Brain microvascular endothelial cell (primary cell): ENCODE measurements around the gene BCL7B.
"Not testable (repeated sequence)": the region's sequence is repeated elsewhere in the genome, so short reads cannot be mapped to it uniquely, and the experiment has no call there.

Source experiments
- DNase-seq: peaks from one replicate; pipeline ENCODE4 v3.0.0-alpha.2; 2020
- H3K27ac ChIP-seq: fragments of 250-450 bp; sonication (Bioruptor Pico); 2 replicates; pipeline ENCODE4 v1.5.1; 2020; ENCODE audit warnings: mild to moderate bottlenecking, moderate library complexity
- H3K27me3 ChIP-seq: fragments of 250-450 bp; sonication (Bioruptor Pico); replicated peaks from 2 replicates; pipeline ENCODE4 v1.5.1; 2020; ENCODE audit warnings: mild to moderate bottlenecking
- H3K36me3 ChIP-seq: fragments of 250-450 bp; sonication (Bioruptor Pico); replicated peaks from 2 replicates; pipeline ENCODE4 v1.5.1; 2020; ENCODE audit warnings: mild to moderate bottlenecking
- H3K4me3 ChIP-seq: 2 replicates; pipeline ENCODE4 v1.5.1; 2011; ENCODE audit warnings: low read depth, mild to moderate bottlenecking, control low read depth, low read length, moderate library complexity
- CTCF ChIP-seq: IDR thresholded peaks from 2 replicates; pipeline ENCODE4 v1.5.1; 2011; ENCODE audit warnings: low read depth, mild to moderate bottlenecking, moderate library complexity, low read length, control low read depth, inconsistent platforms; ENCODE audit errors: missing control alignments
- in situ Hi-C: cut with HindIII; loops from 2 replicates; pipeline ENCODE4 v1.10.0; 2017; ENCODE audit warnings: low sequenced_read_pairs, low pct_ligation_motif_present

BCL7B gene

GRCh38 chr7:73567846-73568685 lies 10.6 kb upstream of the BCL7B start:
- DNase-seq: no peak
- no peak for TF ChIP-seq CTCF
- H3K27ac ChIP-seq: no peak overlapping the region
- no peak overlapping the region for H3K4me3 ChIP-seq
- no peaks in the 10 kb centered on the region for H3K27me3 ChIP-seq
- H3K36me3 ChIP-seq: peaks cover 42% of the 10 kb centered on the region
- in situ Hi-C loops: no loop called here

- in situ Hi-C loops: no loop called here
Observed at GRCh38 chr7:73567140-73567539, 9.7 kb upstream of the BCL7B start.

GRCh38 chr7:73566431-73566830 lies 8.9 kb upstream of the BCL7B start:
- in situ Hi-C loops, H3K27me3 ChIP-seq, H3K27ac ChIP-seq, DNase-seq, H3K4me3 ChIP-seq: not testable (repeated sequence)
- peaks cover 26% of the 10 kb centered on the region for H3K36me3 ChIP-seq

More at GRCh38 chr7:73567140-73567539, 9.7 kb upstream of the BCL7B start:
- H3K27ac ChIP-seq: no peak overlapping the region
- no peaks in the 10 kb centered on the region for H3K27me3 ChIP-seq
- TF ChIP-seq CTCF: no peak
- no peak overlapping the region for H3K4me3 ChIP-seq
- H3K36me3 ChIP-seq: peaks cover 33% of the 10 kb centered on the region
- no peak for DNase-seq

- no peak overlapping the region for H3K4me3 ChIP-seq
- no peak for DNase-seq
- in situ Hi-C loops: no loop called here
- no peak overlapping the region for H3K27ac ChIP-seq
- peaks cover 19% of the 10 kb centered on the region for H3K36me3 ChIP-seq
- no peaks in the 10 kb centered on the region for H3K27me3 ChIP-seq
- TF ChIP-seq CTCF: no peak
Observed at GRCh38 chr7:73565675-73566340, 8.3 kb upstream of the BCL7B start.

GRCh38 chr7:73560109-73560835 lies 2.8 kb upstream of the BCL7B start:
- no peak for TF ChIP-seq CTCF
- Histone ChIP-seq H3K4me3 (no peak overlapping the region), H3K27me3 (no peaks in the 10 kb centered on the region), H3K27ac (no peak overlapping the region), H3K36me3 (no peaks in the 10 kb centered on the region)
- DNase-seq: peak; percentile 87
- in situ Hi-C loops: no loop called here

GRCh38 chr7:73557108-73557396 lies 438 bp downstream of the BCL7B start:
- no peak for TF ChIP-seq CTCF
- peak overlapping the region; percentile 97 for H3K27ac ChIP-seq
- peaks cover 2% of the 10 kb centered on the region for H3K36me3 ChIP-seq
- peak; percentile 80 for DNase-seq
- H3K4me3 ChIP-seq: peak overlapping the region; percentile 82
- no peaks in the 10 kb centered on the region for H3K27me3 ChIP-seq
- in situ Hi-C loops: no loop called here
